ENCODE results near the gene SCN5A.

DNA sequence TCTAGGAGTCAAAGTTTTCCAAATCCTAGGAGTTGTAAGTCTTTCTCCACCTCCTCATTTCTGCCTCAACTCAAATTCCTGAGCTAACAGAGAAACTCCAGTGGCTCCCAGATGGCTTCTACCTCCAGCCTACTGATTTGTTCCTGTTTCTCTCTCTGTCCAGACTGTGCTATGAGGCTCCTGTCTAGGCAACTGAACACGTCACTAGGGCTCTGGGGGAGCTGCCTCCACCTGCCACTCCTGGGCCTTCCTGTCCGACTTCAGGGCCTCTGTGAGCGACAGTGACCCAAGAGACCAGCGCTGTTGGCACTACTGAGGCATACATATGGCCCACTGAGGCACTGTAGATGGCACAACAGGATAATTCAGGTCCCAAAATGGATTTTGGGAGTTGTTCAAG lies 82.0 kb downstream of the SCN5A start:
- TF ChIP-seq, protein P1, sequence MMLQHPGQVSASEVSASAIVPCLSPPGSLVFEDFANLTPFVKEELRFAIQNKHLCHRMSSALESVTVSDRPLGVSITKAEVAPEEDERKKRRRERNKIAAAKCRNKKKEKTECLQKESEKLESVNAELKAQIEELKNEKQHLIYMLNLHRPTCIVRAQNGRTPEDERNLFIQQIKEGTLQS (IDR thresholded peaks at IDR 0.05) = no peak
- TF ChIP-seq, protein P2, sequence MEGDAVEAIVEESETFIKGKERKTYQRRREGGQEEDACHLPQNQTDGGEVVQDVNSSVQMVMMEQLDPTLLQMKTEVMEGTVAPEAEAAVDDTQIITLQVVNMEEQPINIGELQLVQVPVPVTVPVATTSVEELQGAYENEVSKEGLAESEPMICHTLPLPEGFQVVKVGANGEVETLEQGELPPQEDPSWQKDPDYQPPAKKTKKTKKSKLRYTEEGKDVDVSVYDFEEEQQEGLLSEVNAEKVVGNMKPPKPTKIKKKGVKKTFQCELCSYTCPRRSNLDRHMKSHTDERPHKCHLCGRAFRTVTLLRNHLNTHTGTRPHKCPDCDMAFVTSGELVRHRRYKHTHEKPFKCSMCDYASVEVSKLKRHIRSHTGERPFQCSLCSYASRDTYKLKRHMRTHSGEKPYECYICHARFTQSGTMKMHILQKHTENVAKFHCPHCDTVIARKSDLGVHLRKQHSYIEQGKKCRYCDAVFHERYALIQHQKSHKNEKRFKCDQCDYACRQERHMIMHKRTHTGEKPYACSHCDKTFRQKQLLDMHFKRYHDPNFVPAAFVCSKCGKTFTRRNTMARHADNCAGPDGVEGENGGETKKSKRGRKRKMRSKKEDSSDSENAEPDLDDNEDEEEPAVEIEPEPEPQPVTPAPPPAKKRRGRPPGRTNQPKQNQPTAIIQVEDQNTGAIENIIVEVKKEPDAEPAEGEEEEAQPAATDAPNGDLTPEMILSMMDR (IDR thresholded peaks at IDR 0.05; ENCODE audit: low read depth, low read length, missing input control) = no peak
- no peak for TF ChIP-seq SP1 (IDR thresholded peaks at IDR 0.05)

All from liver (tissue), 3 donors.